Measurements from ENCODE around the gene SEMG2. TPM values are rescaled to one million over a fixed set of nuclear protein-coding genes. Genes with fewer than 3 reads are reported as not detected.

The SEMG2 gene
- total RNA-seq, 1 donor from 2014 or later = not detected

GRCh38 chr20:45189861-45190260 is 31.3 kb upstream of the SEMG2 start:
- no peaks in the 10 kb centered on the region for H3K4me1 Mint-ChIP-seq (ENCODE audit: unreplicated experiment)
- no peak overlapping the region for H3K4me3 Mint-ChIP-seq (ENCODE audit: unreplicated experiment)
- H3K27me3 Mint-ChIP-seq (ENCODE audit: unreplicated experiment) = no peaks in the 10 kb centered on the region
- H3K36me3 Mint-ChIP-seq (ENCODE audit: low read depth, unreplicated experiment) = no peaks in the 10 kb centered on the region
- H3K27ac Mint-ChIP-seq (ENCODE audit: unreplicated experiment) = no peak overlapping the region
- no peak for DNase-seq (ENCODE audit: low spot score)
- H3K9me3 Mint-ChIP-seq (ENCODE audit: unreplicated experiment) = no peaks in the 10 kb centered on the region
- no peak for TF ChIP-seq CTCF (IDR thresholded peaks at IDR 0.05; ENCODE audit: unreplicated experiment)

GRCh38 chr20:45191926-45192325 is 29.2 kb upstream of the SEMG2 start:
- Mint-ChIP-seq H3K27me3 (ENCODE audit: unreplicated experiment) (no peaks in the 10 kb centered on the region), H3K36me3 (ENCODE audit: low read depth, unreplicated experiment) (no peaks in the 10 kb centered on the region), H3K4me3 (ENCODE audit: unreplicated experiment) (no peak overlapping the region), H3K9me3 (ENCODE audit: unreplicated experiment) (no peaks in the 10 kb centered on the region), H3K4me1 (ENCODE audit: unreplicated experiment) (no peaks in the 10 kb centered on the region), H3K27ac (ENCODE audit: unreplicated experiment) (no peak overlapping the region)
- no peak for TF ChIP-seq CTCF (IDR thresholded peaks at IDR 0.05; ENCODE audit: unreplicated experiment)
- DNase-seq (ENCODE audit: low spot score) = no peak

GRCh38 chr20:45193331-45193730 is 27.8 kb upstream of the SEMG2 start:
- H3K9me3 Mint-ChIP-seq (ENCODE audit: unreplicated experiment) = no peaks in the 10 kb centered on the region
- no peaks in the 10 kb centered on the region for H3K36me3 Mint-ChIP-seq (ENCODE audit: low read depth, unreplicated experiment)
- no peak overlapping the region for H3K4me3 Mint-ChIP-seq (ENCODE audit: unreplicated experiment)
- H3K27me3 Mint-ChIP-seq (ENCODE audit: unreplicated experiment) = no peaks in the 10 kb centered on the region
- TF ChIP-seq CTCF (IDR thresholded peaks at IDR 0.05; ENCODE audit: unreplicated experiment) = no peak
- H3K4me1 Mint-ChIP-seq (ENCODE audit: unreplicated experiment) = no peaks in the 10 kb centered on the region
- no peak for DNase-seq (ENCODE audit: low spot score)
- no peak overlapping the region for H3K27ac Mint-ChIP-seq (ENCODE audit: unreplicated experiment)

GRCh38 chr20:45206725-45207124 is 14.4 kb upstream of the SEMG2 start, which contains the start of gene SEMG1:
Gene SEMG1, plus strand, starts transcription at chr20:45207033. Its CDS starts 21 bp downstream, at chr20:45207054.
- DNase-seq (ENCODE audit: low spot score) = no peak
- TF ChIP-seq CTCF (IDR thresholded peaks at IDR 0.05; ENCODE audit: unreplicated experiment) = no peak
- H3K27ac Mint-ChIP-seq (ENCODE audit: unreplicated experiment) = no peak within 1 kb of the TSS
- H3K9me3 Mint-ChIP-seq (ENCODE audit: unreplicated experiment) = no peaks in the 10 kb centered on the region
- H3K4me3 Mint-ChIP-seq (ENCODE audit: unreplicated experiment) = no peak within 1 kb of the TSS
- H3K27me3 Mint-ChIP-seq (ENCODE audit: unreplicated experiment) = peaks cover 2% of the 10 kb centered on the region
- peaks cover 3% of the 10 kb centered on the region for H3K4me1 Mint-ChIP-seq (ENCODE audit: unreplicated experiment)
- no peaks in the 10 kb centered on the region for H3K36me3 Mint-ChIP-seq (ENCODE audit: low read depth, unreplicated experiment)

- H3K4me3 Mint-ChIP-seq (ENCODE audit: unreplicated experiment) = no peak overlapping the region
- H3K27me3 Mint-ChIP-seq (ENCODE audit: unreplicated experiment) = peaks cover 4% of the 10 kb centered on the region
- DNase-seq (ENCODE audit: low spot score) = no peak
- no peak overlapping the region for H3K27ac Mint-ChIP-seq (ENCODE audit: unreplicated experiment)
- H3K9me3 Mint-ChIP-seq (ENCODE audit: unreplicated experiment) = no peaks in the 10 kb centered on the region
- no peaks in the 10 kb centered on the region for H3K36me3 Mint-ChIP-seq (ENCODE audit: low read depth, unreplicated experiment)
- H3K4me1 Mint-ChIP-seq (ENCODE audit: unreplicated experiment) = peaks cover 3% of the 10 kb centered on the region
- TF ChIP-seq CTCF (IDR thresholded peaks at IDR 0.05; ENCODE audit: unreplicated experiment) = no peak
Observed at GRCh38 chr20:45209924-45210323, 11.2 kb upstream of the SEMG2 start.

All from endothelial cell (in vitro differentiated cells).